Ishikawa (cell line): ENCODE measurements around the gene G0S2.

ENCODE experiments used
- CEBPB ChIP-seq: IDR thresholded peaks from 2 replicates; pipeline ENCODE4 v1.6.1; 2012
- EP300 ChIP-seq: IDR thresholded peaks from 2 replicates; pipeline ENCODE4 v1.6.1; 2012; ENCODE audit warnings: borderline replicate concordance
- FOXM1 ChIP-seq: IDR thresholded peaks from 2 replicates; pipeline ENCODE4 v1.6.1; 2012; ENCODE audit warnings: low read depth, borderline replicate concordance
- MAX ChIP-seq: IDR thresholded peaks from 2 replicates; pipeline ENCODE4 v1.6.1; 2012
- REST ChIP-seq: IDR thresholded peaks from 2 replicates; pipeline ENCODE4 v1.6.1; 2012; ENCODE audit warnings: low read depth, mild to moderate bottlenecking
- TCF12 ChIP-seq: IDR thresholded peaks from 2 replicates; pipeline ENCODE4 v1.6.1; 2012; ENCODE audit warnings: low read depth
- YY1 ChIP-seq: IDR thresholded peaks from 2 replicates; pipeline ENCODE4 v1.6.1; 2012; ENCODE audit warnings: low read depth

GRCh38 chr1:209692296-209692695, 17.1 kb downstream of the G0S2 start:
- TF ChIP-seq TCF12 (no peak), YY1 (no peak), FOXM1 (no peak), EP300 (no peak), MAX (no peak), REST (no peak), CEBPB (no peak)
